Fibroblast of gingiva (primary cell): Measurements from ENCODE around the gene NSUN2.
"Not testable (repeated sequence)": the region's sequence is repeated elsewhere in the genome, so short reads cannot be mapped to it uniquely, and the experiment has no call there.

Experiments
- DNase-seq: peaks from one replicate; pipeline ENCODE4 v3.0.0-alpha.2; 2011; ENCODE audit warnings: low read depth

NSUN2 gene

DNA sequence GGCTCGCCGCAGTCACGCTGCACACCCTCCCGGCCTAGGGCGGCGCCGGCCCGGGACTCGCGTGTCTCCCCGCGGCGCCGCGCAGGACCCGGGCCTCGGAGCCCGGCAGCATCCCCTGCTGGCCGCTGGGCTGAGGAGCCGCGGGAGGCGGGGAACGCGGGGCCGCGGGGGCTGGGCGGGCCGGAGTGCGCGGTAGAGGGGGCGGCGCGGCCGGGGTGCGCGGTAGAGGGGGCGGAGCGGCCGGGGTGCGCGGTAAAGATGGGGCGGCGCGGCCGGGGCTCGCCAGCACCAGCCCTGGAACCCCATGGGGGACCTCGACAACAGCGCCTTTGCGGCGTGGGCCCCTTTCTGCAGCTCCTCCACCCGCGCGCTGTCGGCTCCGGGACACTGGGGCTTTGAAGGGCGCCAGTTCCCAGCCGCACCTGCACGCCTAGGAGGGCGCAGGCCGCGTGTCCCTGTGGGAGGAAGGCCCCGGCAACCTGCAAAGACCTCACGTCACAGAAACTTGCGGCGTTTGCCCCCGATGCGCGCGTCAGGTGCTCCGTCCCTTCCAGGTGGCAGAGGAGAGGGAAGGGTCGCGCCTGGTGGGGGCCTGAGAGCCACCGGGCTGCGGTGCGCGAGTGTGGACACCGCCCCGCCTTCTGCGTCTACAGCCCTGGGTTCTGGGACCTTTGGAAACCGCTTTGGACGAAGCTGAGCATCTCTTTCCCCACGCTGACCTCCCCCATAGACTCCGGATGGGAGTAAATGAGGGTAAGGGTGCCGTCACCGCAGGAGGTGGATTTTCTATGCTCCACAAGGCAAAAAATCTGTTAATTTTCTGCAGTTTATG lies 49.6 kb downstream of the NSUN2 start:
- no peak for DNase-seq

- no peak for DNase-seq
Measured at GRCh38 chr5:6582507-6583048, 50.3 kb downstream of the NSUN2 start.

DNA sequence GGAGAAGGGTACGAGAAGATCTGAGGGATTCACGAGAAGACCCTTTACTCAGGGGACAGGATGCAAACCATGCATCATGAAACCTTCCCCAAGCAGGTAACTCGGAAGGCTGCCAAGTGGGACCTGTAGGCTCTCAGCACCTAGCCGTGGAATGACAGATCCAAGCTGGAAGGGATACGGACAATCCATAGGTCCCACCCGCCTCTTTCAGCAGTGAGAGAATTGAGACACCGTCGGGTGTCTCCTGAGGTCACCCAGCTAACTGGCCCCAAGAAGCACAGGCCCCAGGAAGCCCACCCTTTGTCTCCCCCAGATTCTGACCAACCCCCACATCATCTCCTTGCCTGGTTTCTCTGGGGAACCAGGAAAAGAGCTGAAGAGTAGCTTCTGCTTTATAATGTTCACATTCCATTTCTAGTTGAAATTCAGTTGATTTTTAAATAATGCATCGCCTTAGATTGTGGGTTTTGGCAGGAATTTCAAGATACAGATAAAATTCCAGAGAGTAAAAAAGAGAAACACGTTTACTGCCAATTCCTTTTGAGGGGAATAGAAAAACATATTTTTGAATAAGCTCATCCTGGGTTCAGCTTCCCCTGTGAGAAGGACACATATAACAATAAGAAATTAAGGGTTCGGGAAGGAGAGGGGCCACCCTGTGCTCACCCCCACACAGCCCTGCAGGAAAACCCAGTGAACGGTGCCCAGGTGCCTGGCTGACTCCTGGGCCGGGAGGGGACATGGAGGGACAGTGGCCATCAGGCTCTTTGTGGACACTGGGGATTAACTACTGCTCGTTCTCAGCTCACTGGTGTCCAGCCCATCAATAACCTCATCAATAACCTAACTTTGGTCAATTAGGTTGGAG lies 51.1 kb downstream of the NSUN2 start:
- no peak for DNase-seq

DNA sequence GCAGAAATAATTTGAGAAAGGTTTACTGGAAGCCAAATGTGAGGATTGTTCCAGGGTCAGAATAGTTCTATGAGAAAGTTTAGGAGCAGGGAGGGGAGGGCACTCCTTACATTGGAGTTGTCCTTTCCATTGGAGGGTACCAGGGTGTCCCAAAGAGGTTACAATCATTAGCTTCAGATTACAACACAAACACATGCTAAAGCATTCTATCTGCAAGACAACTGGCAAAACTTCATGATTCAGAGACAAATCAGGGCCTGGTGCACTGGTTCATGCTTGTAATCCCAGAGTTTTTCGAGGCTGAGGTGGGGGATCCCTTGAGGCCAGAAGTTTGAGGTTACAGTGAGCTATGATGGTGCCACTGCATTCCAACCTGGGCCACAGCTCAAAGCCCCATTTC lies 51.8 kb downstream of the NSUN2 start:
- DNase-seq: no peak

- DNase-seq: no peak
Measured at GRCh38 chr5:6579535-6579934, 53.3 kb downstream of the NSUN2 start.

- no peak for DNase-seq
Measured at GRCh38 chr5:6578676-6579343, 54.0 kb downstream of the NSUN2 start.

DNA sequence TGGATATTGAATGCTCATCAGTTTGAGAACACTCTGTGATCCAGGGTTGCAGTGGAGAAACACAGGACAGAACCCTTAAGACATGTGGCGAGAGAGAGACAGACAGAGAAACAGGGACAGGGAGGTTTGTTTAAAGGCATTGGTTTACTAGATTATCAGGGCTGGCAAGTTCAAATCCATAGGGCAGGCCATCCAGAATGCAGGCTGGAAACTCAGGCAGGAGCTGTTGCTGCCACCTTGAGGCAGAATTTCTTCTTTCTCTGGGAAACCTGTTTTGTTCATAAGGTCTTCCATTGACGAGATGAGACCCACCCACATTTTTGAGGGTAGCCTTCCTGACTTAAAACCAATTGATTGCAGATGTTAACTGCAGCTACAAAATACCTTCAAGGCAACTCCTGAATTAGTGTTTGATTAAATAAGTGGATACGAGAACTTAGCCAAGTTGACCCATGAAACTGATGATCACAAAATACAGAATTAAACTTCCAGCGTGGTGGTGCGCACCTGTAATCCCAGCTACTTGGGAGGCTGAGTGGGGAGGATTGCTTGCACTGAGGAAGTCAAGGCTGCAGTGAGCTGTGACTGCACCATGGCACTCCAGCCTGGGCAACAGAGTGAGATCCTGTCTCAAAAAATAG lies 55.9 kb downstream of the NSUN2 start:
- DNase-seq: peak; percentile 45

DNA sequence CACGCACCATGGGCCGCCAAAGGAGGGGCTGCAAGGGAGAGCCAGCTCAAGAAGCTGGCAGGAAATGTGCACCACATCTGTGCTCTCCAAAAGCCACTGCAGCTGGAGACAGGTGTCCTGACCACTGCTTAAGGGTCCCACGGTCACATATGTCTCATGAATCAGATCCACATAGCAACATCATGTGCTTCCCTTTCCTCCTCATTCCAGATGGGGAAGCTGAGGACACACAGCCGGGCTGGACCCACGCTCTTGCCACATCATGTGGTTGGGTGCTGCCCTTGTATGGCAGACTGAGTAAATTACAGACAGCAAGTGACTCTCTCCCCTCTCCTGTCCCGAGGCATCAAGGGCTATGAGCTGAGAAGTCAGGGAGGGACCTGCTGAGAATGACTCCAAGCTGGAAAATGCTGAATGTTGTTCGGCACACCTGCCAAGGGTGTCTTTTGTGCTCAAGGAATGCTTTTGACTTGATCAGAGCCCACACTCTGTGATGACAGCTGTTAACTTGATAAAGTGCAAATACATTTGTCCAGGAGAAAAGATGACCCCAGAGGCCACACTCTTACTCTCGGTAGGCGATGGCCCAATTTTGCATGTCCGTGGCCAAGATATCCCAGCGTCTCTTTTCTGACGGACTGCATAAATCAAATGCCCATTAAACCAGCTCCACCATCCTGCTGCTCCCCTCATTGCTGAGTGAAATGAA lies 58.2 kb downstream of the NSUN2 start:
- DNase-seq: no peak

GRCh38 chr5:6574111-6574510 lies 58.7 kb downstream of the NSUN2 start:
- DNase-seq: no peak

GRCh38 chr5:6573651-6574101 lies 59.2 kb downstream of the NSUN2 start:
- DNase-seq: no peak

DNA sequence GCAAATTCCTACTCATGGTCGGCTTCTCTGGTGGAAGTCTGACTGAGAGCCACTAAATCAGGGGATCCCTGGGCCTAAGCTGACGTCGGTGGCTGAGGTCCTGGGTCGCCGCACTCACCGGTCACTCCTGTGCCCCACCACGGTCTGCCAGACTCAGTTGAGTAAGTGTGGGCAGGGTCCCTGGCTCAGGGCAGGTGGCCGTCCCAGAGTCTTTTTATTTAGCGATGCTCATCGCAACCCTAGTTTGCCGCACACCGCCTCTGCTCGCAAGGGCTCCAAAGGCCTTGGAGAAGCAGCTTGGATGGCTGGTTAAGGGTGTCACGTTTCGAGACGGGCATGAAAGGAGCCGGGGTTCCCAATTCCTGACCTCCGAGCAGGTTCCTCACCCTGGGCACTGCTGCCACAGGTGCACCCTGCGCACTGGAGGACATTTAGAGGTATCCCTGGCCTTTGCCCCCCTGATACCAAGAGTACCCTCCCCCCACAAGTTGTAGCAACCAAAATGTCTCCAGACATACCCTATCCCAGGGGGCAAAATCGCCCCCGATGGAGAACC lies 59.9 kb downstream of the NSUN2 start:
- no peak for DNase-seq

- DNase-seq: no peak
Measured at GRCh38 chr5:6572086-6572824, 60.6 kb downstream of the NSUN2 start.

GRCh38 chr5:6571607-6572006 lies 61.2 kb downstream of the NSUN2 start:
- DNase-seq: not testable (repeated sequence)

GRCh38 chr5:6570530-6570929 lies 62.3 kb downstream of the NSUN2 start:
- no peak for DNase-seq

GRCh38 chr5:6568889-6569288 lies 64.0 kb downstream of the NSUN2 start:
- no peak for DNase-seq

GRCh38 chr5:6568383-6568782 lies 64.5 kb downstream of the NSUN2 start:
- DNase-seq: no peak

- DNase-seq: no peak
Measured at GRCh38 chr5:6567835-6568234, 65.0 kb downstream of the NSUN2 start.

GRCh38 chr5:6567068-6567467 lies 65.8 kb downstream of the NSUN2 start:
- no peak for DNase-seq

DNA sequence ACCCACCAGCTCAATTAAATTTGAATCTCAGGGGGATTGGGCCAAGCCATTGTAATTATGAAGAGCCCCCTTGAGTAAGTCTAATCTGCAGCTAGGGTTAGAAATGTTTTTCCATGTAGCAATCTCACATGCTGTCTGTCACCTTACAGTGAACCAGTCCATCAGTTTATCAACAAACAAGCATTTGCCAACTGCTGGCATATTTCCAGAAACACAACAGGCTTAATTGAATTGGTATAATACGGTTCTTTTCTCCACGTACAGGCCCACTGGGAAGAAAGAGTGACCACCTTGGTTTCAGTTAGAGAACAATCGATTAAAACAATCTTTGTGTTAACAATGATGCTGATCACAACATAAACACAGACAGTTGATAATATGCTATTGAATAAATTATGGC lies 67.4 kb downstream of the NSUN2 start:
- DNase-seq: no peak
